GM12892 (cell line): ENCODE results near the gene FNDC7.
"Not testable (repeated sequence)": the region's sequence is repeated elsewhere in the genome, so short reads cannot be mapped to it uniquely, and the experiment has no call there.

ENCODE experiments used
- POLR2AphosphoS5 ChIP-seq: IDR thresholded peaks from 2 replicates; pipeline ENCODE4 v1.6.1; 2011; ENCODE audit warnings: low read depth, low read length, control low read depth
- TAF1 ChIP-seq: IDR thresholded peaks from 2 replicates; pipeline ENCODE4 v1.6.1; 2011; ENCODE audit warnings: low read depth, mild to moderate bottlenecking, control low read depth, low read length, borderline replicate concordance

- TF ChIP-seq POLR2AphosphoS5, TAF1: not testable (repeated sequence)
Measured at GRCh38 chr1:108781575-108781944, 68.9 kb downstream of the FNDC7 start.
